Measurements from ENCODE around the gene NHSL1. TPM values are rescaled to one million over a fixed set of nuclear protein-coding genes. Genes with fewer than 3 reads are reported as not detected.

Gene NHSL1
- total RNA-seq, 4 donors from 2014 or later, result 73.2 to 117 (median 98.0) TPM

DNA sequence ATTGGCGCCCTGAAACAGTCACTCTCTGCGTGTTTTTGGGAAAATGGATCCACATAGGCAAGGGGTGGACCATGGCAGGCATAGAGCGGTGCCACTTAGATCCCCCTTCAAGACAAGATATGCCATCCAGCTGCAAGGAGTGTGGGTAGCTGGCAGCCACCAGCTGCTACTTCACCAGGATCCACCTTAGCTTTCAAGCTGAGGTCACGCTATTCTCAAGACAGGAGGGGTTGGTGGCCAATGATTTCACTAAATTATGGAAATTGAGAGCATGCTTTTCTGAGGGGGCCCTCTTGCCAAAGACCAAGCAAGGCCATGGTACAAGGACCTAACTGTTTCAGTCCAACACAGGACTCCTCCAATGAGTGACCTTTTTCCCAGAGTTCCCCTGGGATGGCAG lies 78.9 kb downstream of the NHSL1 start:
- no peak overlapping the region for H3K27ac ChIP-seq
- H3K9me3 ChIP-seq, result no peaks in the 10 kb centered on the region
- H3K36me3 ChIP-seq, result peaks cover 0 to 7% (median 0%) of the 10 kb centered on the region in 4 donors
- 98% methylated on average over 4 of the region's 4 CpGs; no CpG with 5 or more reads in 1 of the 2 donors for WGBS, 2 donors (ENCODE audit: low coverage in 1 of 2)
- TF ChIP-seq, protein P1, sequence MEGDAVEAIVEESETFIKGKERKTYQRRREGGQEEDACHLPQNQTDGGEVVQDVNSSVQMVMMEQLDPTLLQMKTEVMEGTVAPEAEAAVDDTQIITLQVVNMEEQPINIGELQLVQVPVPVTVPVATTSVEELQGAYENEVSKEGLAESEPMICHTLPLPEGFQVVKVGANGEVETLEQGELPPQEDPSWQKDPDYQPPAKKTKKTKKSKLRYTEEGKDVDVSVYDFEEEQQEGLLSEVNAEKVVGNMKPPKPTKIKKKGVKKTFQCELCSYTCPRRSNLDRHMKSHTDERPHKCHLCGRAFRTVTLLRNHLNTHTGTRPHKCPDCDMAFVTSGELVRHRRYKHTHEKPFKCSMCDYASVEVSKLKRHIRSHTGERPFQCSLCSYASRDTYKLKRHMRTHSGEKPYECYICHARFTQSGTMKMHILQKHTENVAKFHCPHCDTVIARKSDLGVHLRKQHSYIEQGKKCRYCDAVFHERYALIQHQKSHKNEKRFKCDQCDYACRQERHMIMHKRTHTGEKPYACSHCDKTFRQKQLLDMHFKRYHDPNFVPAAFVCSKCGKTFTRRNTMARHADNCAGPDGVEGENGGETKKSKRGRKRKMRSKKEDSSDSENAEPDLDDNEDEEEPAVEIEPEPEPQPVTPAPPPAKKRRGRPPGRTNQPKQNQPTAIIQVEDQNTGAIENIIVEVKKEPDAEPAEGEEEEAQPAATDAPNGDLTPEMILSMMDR (IDR thresholded peaks at IDR 0.05), result no peak
- no peak for TF ChIP-seq POLR2A (IDR thresholded peaks at IDR 0.05)
- no peak for TF ChIP-seq EP300 (IDR thresholded peaks at IDR 0.05; ENCODE audit: low read depth)
- no peak for TF ChIP-seq POLR2AphosphoS5 (IDR thresholded peaks at IDR 0.05)
- in situ Hi-C loops (cut with MboI; ENCODE audit: low pct_ligation_motif_present in 1 of 4, low pct_unique_long_range_greater_than_20kb in 1 of 4, low sequenced_read_pairs in 3 of 4) (loop anchor here in 3 of 4 donors (25.0 kb wide), 2 partner anchors 308 to 342 kb away; partner anchors contain the start of genes CCDC28A (in 2 of the 3) and PERP (in 2 of the 3)), intact Hi-C loops (cut with DNase I; ENCODE audit: low total_unique reads) (no loop called here)
- no peak overlapping the region for H3K4me3 ChIP-seq
- H3K27me3 ChIP-seq, result no peaks in the 10 kb centered on the region
- DNase-seq, result no peak
- peaks cover 0 to 7% (median 0%) of the 10 kb centered on the region in 4 donors for H3K4me1 ChIP-seq

DNA sequence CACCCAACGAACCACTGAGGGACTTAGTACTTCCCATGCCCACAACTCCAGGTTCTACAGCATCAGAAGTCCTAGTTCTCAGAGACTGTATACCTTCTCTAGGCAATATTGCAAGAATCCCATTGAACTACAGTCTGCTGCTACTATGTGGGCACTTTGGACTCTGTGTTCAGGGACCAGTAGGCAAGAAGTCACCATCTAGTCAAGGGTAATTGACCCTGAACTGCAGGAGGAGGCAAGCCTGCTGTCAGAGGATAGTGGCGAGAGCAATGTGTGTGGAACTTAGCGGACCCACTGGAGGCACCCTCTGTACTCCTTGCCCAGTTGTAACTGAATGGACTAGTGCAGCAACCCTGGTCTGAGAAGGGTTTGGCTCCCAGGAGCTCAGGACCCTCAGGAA lies 79.5 kb downstream of the NHSL1 start:
- Histone ChIP-seq H3K27me3 (no peaks in the 10 kb centered on the region), H3K4me1 (peaks cover 0 to 7% (median 0%) of the 10 kb centered on the region in 4 donors), H3K27ac (no peak overlapping the region), H3K9me3 (no peaks in the 10 kb centered on the region), H3K36me3 (peaks cover 0 to 7% (median 0%) of the 10 kb centered on the region in 4 donors), H3K4me3 (no peak overlapping the region)
- WGBS, 2 donors (ENCODE audit: low coverage in 1 of 2), result 96% methylated on average over 3 of the region's 3 CpGs; no CpG with 5 or more reads in 1 of the 2 donors
- in situ Hi-C loops (cut with MboI; ENCODE audit: low pct_ligation_motif_present in 1 of 4, low pct_unique_long_range_greater_than_20kb in 1 of 4, low sequenced_read_pairs in 3 of 4) (loop anchor here in 3 of 4 donors (25.0 kb wide), 2 partner anchors 307 to 343 kb away; partner anchors contain the start of genes CCDC28A (in 2 of the 3) and PERP (in 2 of the 3)), intact Hi-C loops (cut with DNase I; ENCODE audit: low total_unique reads) (no loop called here)
- TF ChIP-seq, protein P1 (IDR thresholded peaks at IDR 0.05), result no peak
- TF ChIP-seq POLR2A (IDR thresholded peaks at IDR 0.05), result no peak
- TF ChIP-seq EP300 (IDR thresholded peaks at IDR 0.05; ENCODE audit: low read depth), result no peak
- TF ChIP-seq POLR2AphosphoS5 (IDR thresholded peaks at IDR 0.05), result no peak
- DNase-seq, result no peak

GRCh38 chr6:138418118-138418742 lies 81.1 kb downstream of the NHSL1 start:
- intact Hi-C loops (cut with DNase I; ENCODE audit: low total_unique reads) (no loop called here), in situ Hi-C loops (cut with MboI; ENCODE audit: low pct_ligation_motif_present in 1 of 4, low pct_unique_long_range_greater_than_20kb in 1 of 4, low sequenced_read_pairs in 3 of 4) (loop anchor here in 3 of 4 donors (25.0 kb wide), 2 partner anchors 306 to 344 kb away; partner anchors contain the start of genes CCDC28A (in 2 of the 3) and PERP (in 2 of the 3))
- Histone ChIP-seq H3K27ac (no peak overlapping the region), H3K36me3 (peaks cover 0 to 8% (median 2%) of the 10 kb centered on the region in 4 donors), H3K9me3 (no peaks in the 10 kb centered on the region), H3K4me3 (no peak overlapping the region), H3K27me3 (no peaks in the 10 kb centered on the region), H3K4me1 (peaks cover 0 to 5% (median 0%) of the 10 kb centered on the region in 4 donors)
- no peak for DNase-seq
- 100% methylated on average over 3 of the region's 3 CpGs; no CpG with 5 or more reads in 1 of the 2 donors for WGBS, 2 donors (ENCODE audit: low coverage in 1 of 2)
- TF ChIP-seq, protein P1 (IDR thresholded peaks at IDR 0.05), result no peak
- no peak for TF ChIP-seq POLR2A (IDR thresholded peaks at IDR 0.05)
- no peak for TF ChIP-seq EP300 (IDR thresholded peaks at IDR 0.05; ENCODE audit: low read depth)
- no peak for TF ChIP-seq POLR2AphosphoS5 (IDR thresholded peaks at IDR 0.05)

GRCh38 chr6:138417493-138418117 lies 81.7 kb downstream of the NHSL1 start:
- Histone ChIP-seq H3K27me3 (no peaks in the 10 kb centered on the region), H3K4me1 (no peaks in the 10 kb centered on the region), H3K36me3 (peaks cover 0 to 11% (median 5%) of the 10 kb centered on the region in 4 donors), H3K9me3 (no peaks in the 10 kb centered on the region), H3K27ac (no peak overlapping the region), H3K4me3 (no peak overlapping the region)
- TF ChIP-seq EP300 (IDR thresholded peaks at IDR 0.05; ENCODE audit: low read depth) (no peak), POLR2AphosphoS5 (IDR thresholded peaks at IDR 0.05) (no peak), POLR2A (IDR thresholded peaks at IDR 0.05) (no peak)
- TF ChIP-seq, protein P1 (IDR thresholded peaks at IDR 0.05), result no peak
- intact Hi-C loops (cut with DNase I; ENCODE audit: low total_unique reads) (no loop called here), in situ Hi-C loops (cut with MboI; ENCODE audit: low pct_ligation_motif_present in 1 of 4, low pct_unique_long_range_greater_than_20kb in 1 of 4, low sequenced_read_pairs in 3 of 4) (loop anchor here in 3 of 4 donors (25.0 kb wide), 2 partner anchors 305 to 345 kb away; partner anchors contain the start of genes CCDC28A (in 2 of the 3) and PERP (in 2 of the 3))
- no peak for DNase-seq
- 83 to 100% methylated on average over 1 to 3 of the region's 3 CpGs for WGBS, 2 donors (ENCODE audit: low coverage in 1 of 2)

Data from transverse colon (tissue), 4 donors.